ENCODE results near the gene AGAP1. TPM values are rescaled to one million over a fixed set of nuclear protein-coding genes. Genes with fewer than 3 reads are reported as not detected.

The AGAP1 gene
- total and polyA plus RNA-seq, 7 donors: 4.2 to 21.6 (median 16.6) TPM

DNA sequence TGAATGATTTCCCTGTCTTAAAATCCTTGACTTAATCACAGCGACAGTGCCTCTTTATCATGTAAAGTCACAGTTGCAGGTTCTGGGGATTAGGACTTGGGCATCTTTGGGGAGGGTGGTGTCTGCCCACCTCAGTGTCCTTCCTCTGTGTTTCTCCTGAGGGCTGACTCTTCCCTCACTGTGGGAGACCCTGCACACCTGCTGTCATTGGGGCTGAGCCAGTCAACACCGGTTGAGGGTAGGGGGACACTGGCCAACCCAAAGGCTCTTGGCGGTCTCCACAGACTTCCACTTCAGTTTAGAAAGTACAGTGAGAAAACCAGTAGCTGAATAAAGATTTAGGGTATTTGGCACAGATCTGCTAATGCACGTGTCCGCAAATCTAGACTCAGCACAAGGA is 36.9 kb downstream of the AGAP1 start:
- WGBS, 3 donors: 80 to 86% (median 83%) methylated on average over 5 of the region's 5 CpGs
- ATAC-seq: no peak
- H3K4me1 ChIP-seq: peaks cover 4% of the 10 kb centered on the region
- no peak overlapping the region for H3K27ac ChIP-seq
- no peak for DNase-seq
- H3K36me3 ChIP-seq (ENCODE audit: insufficient read depth in 1 of 2, low read depth in 1 of 2): no peaks in the 10 kb centered on the region
- H3K4me3 ChIP-seq: no peak overlapping the region
- intact Hi-C loops (cut with DNase I): no loop called here
- no peaks in the 10 kb centered on the region for H3K27me3 ChIP-seq (ENCODE audit: insufficient read depth in 3 of 3, low read length in 2 of 3)
- no peaks in the 10 kb centered on the region for H3K9me3 ChIP-seq
- no peak for TF ChIP-seq CTCF (IDR thresholded peaks at IDR 0.05)

GRCh38 chr2:235532307-235532706 is 38.5 kb downstream of the AGAP1 start:
- no peaks in the 10 kb centered on the region for H3K4me1 ChIP-seq
- H3K9me3 ChIP-seq: no peaks in the 10 kb centered on the region
- whole genome bisulfite sequencing, 3 donors: 97% methylated on average over 5 of the region's 5 CpGs
- no peak for ATAC-seq
- H3K36me3 ChIP-seq (ENCODE audit: insufficient read depth in 1 of 2, low read depth in 1 of 2): no peaks in the 10 kb centered on the region
- H3K27ac ChIP-seq: no peak overlapping the region
- H3K4me3 ChIP-seq: no peak overlapping the region
- no peak for TF ChIP-seq CTCF (IDR thresholded peaks at IDR 0.05)
- no peaks in the 10 kb centered on the region for H3K27me3 ChIP-seq (ENCODE audit: insufficient read depth in 3 of 3, low read length in 2 of 3)
- no peak for DNase-seq
- intact Hi-C loops (cut with DNase I): no loop called here

GRCh38 chr2:235533198-235533597 is 39.4 kb downstream of the AGAP1 start:
- WGBS, 3 donors: 70 to 77% (median 77%) methylated on average over 3 of the region's 3 CpGs
- Histone ChIP-seq H3K27me3 (ENCODE audit: insufficient read depth in 3 of 3, low read length in 2 of 3) (no peaks in the 10 kb centered on the region), H3K4me1 (no peaks in the 10 kb centered on the region), H3K27ac (no peak overlapping the region), H3K36me3 (ENCODE audit: insufficient read depth in 1 of 2, low read depth in 1 of 2) (no peaks in the 10 kb centered on the region), H3K4me3 (no peak overlapping the region), H3K9me3 (no peaks in the 10 kb centered on the region)
- intact Hi-C loops (cut with DNase I): no loop called here
- ATAC-seq (no peak), DNase-seq (no peak)
- TF ChIP-seq CTCF (IDR thresholded peaks at IDR 0.05): no peak

- 67 to 78% (median 71%) methylated on average over 20 of the region's 20 CpGs for WGBS, 3 donors
- H3K4me1 ChIP-seq: no peaks in the 10 kb centered on the region
- H3K36me3 ChIP-seq (ENCODE audit: insufficient read depth in 1 of 2, low read depth in 1 of 2): no peaks in the 10 kb centered on the region
- DNase-seq (no peak), ATAC-seq (no peak)
- intact Hi-C loops (cut with DNase I): no loop called here
- H3K27ac ChIP-seq: no peak overlapping the region
- H3K9me3 ChIP-seq: no peaks in the 10 kb centered on the region
- no peaks in the 10 kb centered on the region for H3K27me3 ChIP-seq (ENCODE audit: insufficient read depth in 3 of 3, low read length in 2 of 3)
- no peak for TF ChIP-seq CTCF (IDR thresholded peaks at IDR 0.05)
- no peak overlapping the region for H3K4me3 ChIP-seq
These were observed 40.0 kb downstream of the AGAP1 start for GRCh38 chr2:235533616-235534385.
